Tongue (tissue), 2 donors: ENCODE results near the gene CCDC201. TPM values are rescaled to one million over a fixed set of nuclear protein-coding genes. Genes with fewer than 3 reads are reported as not detected.
"Not testable (repeated sequence)": the region's sequence is repeated elsewhere in the genome, so short reads cannot be mapped to it uniquely, and the experiment has no call there.

Experiments
- DNase-seq: peaks from one replicate; pipeline ENCODE4 v3.0.0-alpha.2; 2015
- total RNA-seq: library from RNA; depleted of rRNA; stranded (reverse); fragments of >200 nt; gene quantifications from one replicate; pipeline ENCODE4 v1.2.3, GENCODE V29; 2014

The CCDC201 gene
- total RNA-seq, 1 donor from 2014 or later = not detected

- no peak for DNase-seq
Measured at GRCh38 chr7:45874408-45875131, 1.7 kb upstream of the CCDC201 start.

GRCh38 chr7:45873355-45873754 is 473 bp upstream of the CCDC201 start:
- DNase-seq = no peak

GRCh38 chr7:45872116-45873034 is 507 bp downstream of the CCDC201 start:
- DNase-seq = no peak

GRCh38 chr7:45869426-45869825 is 3.5 kb downstream of the CCDC201 start:
- no peak for DNase-seq

GRCh38 chr7:45867471-45867870 is 5.4 kb downstream of the CCDC201 start:
- DNase-seq = no peak

GRCh38 chr7:45865594-45866410 is 7.1 kb downstream of the CCDC201 start:
- DNase-seq = no peak

- no peak for DNase-seq
Measured at GRCh38 chr7:45863715-45864114, 9.2 kb downstream of the CCDC201 start.

- not testable (repeated sequence) for DNase-seq
Measured at GRCh38 chr7:45856888-45857287, 16.0 kb downstream of the CCDC201 start.

- DNase-seq = not testable (repeated sequence)
Measured at GRCh38 chr7:45855680-45856079, 17.2 kb downstream of the CCDC201 start.

- not testable (repeated sequence) for DNase-seq
Measured at GRCh38 chr7:45853491-45853890, 19.4 kb downstream of the CCDC201 start.

- not testable (repeated sequence) for DNase-seq
Measured at GRCh38 chr7:45852984-45853383, 19.9 kb downstream of the CCDC201 start.

GRCh38 chr7:45848734-45849133 is 24.1 kb downstream of the CCDC201 start:
- DNase-seq = not testable (repeated sequence)

GRCh38 chr7:45846536-45846935 is 26.3 kb downstream of the CCDC201 start:
- DNase-seq = not testable (repeated sequence)

GRCh38 chr7:45841926-45842717 is 30.8 kb downstream of the CCDC201 start:
- DNase-seq = not testable (repeated sequence)

- DNase-seq = not testable (repeated sequence)
Measured at GRCh38 chr7:45838852-45839251, 34.0 kb downstream of the CCDC201 start.

- DNase-seq = peak; percentile 69
Measured at GRCh38 chr7:45832433-45833177, 40.3 kb downstream of the CCDC201 start.

GRCh38 chr7:45829846-45830245 is 43.0 kb downstream of the CCDC201 start:
- DNase-seq = not testable (repeated sequence)

- not testable (repeated sequence) for DNase-seq
Measured at GRCh38 chr7:45827731-45828130, 45.2 kb downstream of the CCDC201 start.

- not testable (repeated sequence) for DNase-seq
Measured at GRCh38 chr7:45826550-45826949, 46.3 kb downstream of the CCDC201 start.

GRCh38 chr7:45818763-45819162 is 54.1 kb downstream of the CCDC201 start:
- DNase-seq = not testable (repeated sequence)

GRCh38 chr7:45817913-45818312 is 55.0 kb downstream of the CCDC201 start:
- not testable (repeated sequence) for DNase-seq
